Stomach (tissue), 4 donors: ENCODE data around the gene UBAC2.

Experiments used
- CTCF ChIP-seq, 7 experiments: fragments of 450-650 bp in 4 of 7; fragments of 200-600 bp in 3 of 7; sonication (generic) in 3 of 7; IDR thresholded peaks; one replicate each; pipeline ENCODE4 v1.5.1; 2016 to 2019; ENCODE audit warnings: antibody characterized with exemption in 7 of 7, control low read depth in 2 of 7, mild to moderate bottlenecking in 1 of 7
- POLR2A ChIP-seq, 4 donors: fragments of 450-650 bp; IDR thresholded peaks; one replicate each; pipeline ENCODE4 v1.6.1; 2016; ENCODE audit warnings: antibody characterized with exemption in 4 of 4, control low read depth in 2 of 4, mild to moderate bottlenecking in 1 of 4, moderate library complexity in 1 of 4
- POLR2AphosphoS5 ChIP-seq, 3 donors: sonication (generic); formaldehyde crosslinking; IDR thresholded peaks; one replicate each; pipeline ENCODE4 v1.6.1; 2016; ENCODE audit warnings: antibody characterized with exemption in 3 of 3

DNA sequence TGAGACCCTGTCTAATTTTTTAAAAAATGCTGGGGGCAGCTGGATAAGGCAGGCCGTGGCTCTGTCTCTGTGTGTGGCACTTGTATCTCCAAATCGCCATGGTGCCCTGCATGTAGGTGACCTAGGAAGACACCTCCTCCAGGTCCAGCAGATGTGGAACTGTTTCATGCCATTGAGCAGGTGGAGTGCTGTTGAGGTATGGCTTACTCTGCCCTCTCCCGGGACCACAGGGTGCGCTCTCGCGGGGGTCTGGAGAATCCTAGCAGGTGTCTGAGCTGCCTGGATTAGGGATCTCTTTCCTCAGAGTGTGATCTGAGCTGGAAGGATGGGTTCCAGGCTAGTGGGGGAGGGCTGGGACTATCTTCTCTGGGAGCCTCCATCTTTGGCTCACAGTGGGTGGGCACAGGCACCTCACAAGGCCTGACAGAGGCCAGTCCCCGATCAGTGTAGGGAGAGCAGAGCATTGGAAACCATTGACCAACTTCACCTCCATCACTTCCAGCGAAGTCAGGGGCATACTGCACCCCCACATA lies 233.0 kb downstream of the UBAC2 start:
- no peak for TF ChIP-seq CTCF (IDR thresholded peaks at IDR 0.05)
- no peak for TF ChIP-seq POLR2A (IDR thresholded peaks at IDR 0.05)
- no peak for TF ChIP-seq POLR2AphosphoS5 (IDR thresholded peaks at IDR 0.05)
